GM18870 (cell line): Measurements from ENCODE around the gene PRKX.
"Not testable (repeated sequence)": the region's sequence is repeated elsewhere in the genome, so short reads cannot be mapped to it uniquely, and the experiment has no call there.

ENCODE experiments used
- ATAC-seq: cut with Tn5 transposase; IDR thresholded peaks from one replicate; pipeline ENCODE4 v1.9.1; 2021; ENCODE audit warnings: moderate library complexity; ENCODE audit not compliant: unreplicated experiment

PRKX gene

GRCh38 chrX:3713225-3713936 lies at the start of gene PRKX:
PRKX (minus strand) TSS chrX:3713649; CDS start chrX:3713253, 396 bp downstream.
- peak; percentile 41 for ATAC-seq

- no peak for ATAC-seq
Measured at GRCh38 chrX:3763111-3763510, 49.7 kb upstream of the PRKX start.

- ATAC-seq = no peak
Measured at GRCh38 chrX:3757510-3758025, 44.1 kb upstream of the PRKX start.

GRCh38 chrX:3748052-3748559 lies 34.7 kb upstream of the PRKX start:
- ATAC-seq = no peak

GRCh38 chrX:3743801-3744439 lies 30.5 kb upstream of the PRKX start:
- no peak for ATAC-seq

- not testable (repeated sequence) for ATAC-seq
Measured at GRCh38 chrX:3740946-3741345, 27.5 kb upstream of the PRKX start.

GRCh38 chrX:3738509-3738908 lies 25.1 kb upstream of the PRKX start:
- no peak for ATAC-seq

GRCh38 chrX:3736536-3736935 lies 23.1 kb upstream of the PRKX start:
- not testable (repeated sequence) for ATAC-seq

GRCh38 chrX:3735891-3736290 lies 22.4 kb upstream of the PRKX start:
- not testable (repeated sequence) for ATAC-seq

GRCh38 chrX:3734456-3734855 lies 21.0 kb upstream of the PRKX start:
- ATAC-seq = not testable (repeated sequence)

- no peak for ATAC-seq
Measured at GRCh38 chrX:3733043-3733430, 19.6 kb upstream of the PRKX start.

GRCh38 chrX:3732326-3733042 lies 19.0 kb upstream of the PRKX start:
- not testable (repeated sequence) for ATAC-seq

- ATAC-seq = no peak
Measured at GRCh38 chrX:3728454-3728853, 15.0 kb upstream of the PRKX start.

- not testable (repeated sequence) for ATAC-seq
Measured at GRCh38 chrX:3723460-3723859, 10.0 kb upstream of the PRKX start.

GRCh38 chrX:3717742-3718420 lies 4.4 kb upstream of the PRKX start:
- ATAC-seq = no peak

GRCh38 chrX:3715921-3716320 lies 2.5 kb upstream of the PRKX start:
- ATAC-seq = no peak

GRCh38 chrX:3714706-3715479 lies 1.4 kb upstream of the PRKX start:
- ATAC-seq = not testable (repeated sequence)

- no peak for ATAC-seq
Measured at GRCh38 chrX:3713937-3714434, 537 bp upstream of the PRKX start.

GRCh38 chrX:3712870-3713224 lies 602 bp downstream of the PRKX start:
- peak; percentile 14 for ATAC-seq
